SK-N-SH (cell line): ENCODE data around the gene FBXW11. TPM values are rescaled to one million over a fixed set of nuclear protein-coding genes. Genes with fewer than 3 reads are reported as not detected.

ENCODE experiments used
- CTCF ChIA-PET: fragments of 300-600, 350-600 bp; formaldehyde crosslinking; extraction: SDS; loops from one replicate; lab custom pipeline; 2021; lab: Yijun Ruan, JAX
- POLR2A ChIA-PET: fragments of 350-600 bp; sonication (Branson Sonifier 250); formaldehyde crosslinking; extraction: SDS; loops from one replicate; lab custom pipeline; 2020; ENCODE audit warnings: antibody characterized with exemption, inconsistent platforms; lab: Yijun Ruan, JAX
- DNase-seq: peaks from one replicate; pipeline ENCODE4 v3.0.0; 2012
- H2AFZ ChIP-seq: fragments of 200-600 bp; sonication (generic); 2 replicates; pipeline ENCODE4 v1.8.1; 2016; ENCODE audit warnings: antibody characterized with exemption, mild to moderate bottlenecking, low read depth
- H3F3A ChIP-seq: fragments of 200-600 bp; sonication (generic); replicated peaks from 2 replicates; pipeline ENCODE3; 2016; ENCODE audit warnings: antibody characterized with exemption, mild to moderate bottlenecking; ENCODE audit not compliant: insufficient read depth
- H3K27ac ChIP-seq, 2 experiments: fragments of 200-500 bp in 1 of 2; fragments of 200-600 bp in 1 of 2; sonication (Bioruptor generic) in 1 of 2; sonication (generic), shearing (Covaris generic) in 1 of 2; 2 replicates each; pipeline versions ENCODE4 v1.5.1 to v1.6.1; 2014 to 2016; ENCODE audit warnings: low read depth in 2 of 2, inconsistent platforms in 1 of 2, low read length in 1 of 2, mild to moderate bottlenecking in 1 of 2, mixed read lengths in 1 of 2
- H3K27me3 ChIP-seq: fragments of 200-600 bp; sonication (generic), shearing (Covaris generic); 2 replicates; pipeline ENCODE4 v1.6.1; 2016; ENCODE audit warnings: mixed run types; ENCODE audit not compliant: insufficient read depth
- H3K36me3 ChIP-seq, 2 experiments: fragments of 200-500 bp in 1 of 2; fragments of 200-600 bp in 1 of 2; sonication (Bioruptor generic) in 1 of 2; sonication (generic) in 1 of 2; replicated peaks in 1 of 2; 2 replicates each; pipeline versions ENCODE3 to v1.5.1; 2014 to 2016; ENCODE audit warnings: low read length in 1 of 2, mild to moderate bottlenecking in 1 of 2; ENCODE audit not compliant: insufficient read depth in 2 of 2, control insufficient read depth in 1 of 2
- H3K4me1 ChIP-seq, 2 experiments: fragments of 200-500 bp in 1 of 2; fragments of 200-600 bp in 1 of 2; sonication (Bioruptor generic) in 1 of 2; sonication (generic), shearing (Covaris generic) in 1 of 2; 2 replicates each; pipeline versions ENCODE4 v1.5.1 to v1.6.1; 2014 to 2016; ENCODE audit warnings: low read depth in 1 of 2, low read length in 1 of 2, mixed run types in 1 of 2; ENCODE audit not compliant: insufficient read depth in 2 of 2, control insufficient read depth in 1 of 2
- H3K4me2 ChIP-seq: fragments of 200-600 bp; sonication (generic), shearing (Covaris generic); 2 replicates; pipeline ENCODE4 v1.6.1; 2017; ENCODE audit warnings: mixed run types
- H3K4me3 ChIP-seq, 2 experiments: fragments of 200-500 bp in 1 of 2; fragments of 200-600 bp in 1 of 2; sonication (Bioruptor generic) in 1 of 2; sonication (generic), shearing (Covaris generic) in 1 of 2; 2 replicates each; pipeline versions ENCODE4 v1.5.1 to v1.8.1; 2014 to 2016; ENCODE audit warnings: low read depth in 2 of 2, inconsistent platforms in 1 of 2, low read length in 1 of 2, mild to moderate bottlenecking in 1 of 2, mixed read lengths in 1 of 2, moderate library complexity in 1 of 2
- H3K79me2 ChIP-seq: fragments of 200-600 bp; sonication (generic); 2 replicates; pipeline ENCODE4 v1.8.1; 2017; ENCODE audit warnings: mild to moderate bottlenecking; ENCODE audit not compliant: insufficient read depth
- H3K9ac ChIP-seq: fragments of 200-600 bp; sonication (generic); 2 replicates; pipeline ENCODE4 v1.6.1; 2017; ENCODE audit warnings: mixed run types
- H3K9me2 ChIP-seq: fragments of 200-600 bp; sonication (generic); 2 replicates; pipeline ENCODE4 v1.6.1; 2017; ENCODE audit warnings: mixed run types
- H3K9me3 ChIP-seq: fragments of 200-600 bp; sonication (generic); 2 replicates; pipeline ENCODE4 v1.6.1; 2017; ENCODE audit warnings: mixed run types, mild to moderate bottlenecking, moderate library complexity
- H4K20me1 ChIP-seq: fragments of 200-600 bp; sonication (generic); 2 replicates; pipeline ENCODE4 v1.6.1; 2017; ENCODE audit warnings: mild to moderate bottlenecking, mixed run types; ENCODE audit not compliant: insufficient read depth
- CHD2 ChIP-seq: fragments of 150-350 bp; IDR thresholded peaks from 2 replicates; pipeline ENCODE4 v1.6.1; 2018; ENCODE audit warnings: low read length; ENCODE audit not compliant: partially characterized antibody
- CTCF ChIP-seq: fragments of 200-600 bp; sonication (generic); IDR thresholded peaks from 2 replicates; pipeline ENCODE4 v1.6.1; 2017; ENCODE audit warnings: antibody characterized with exemption, mild to moderate bottlenecking, moderate library complexity
- EP300 ChIP-seq, 2 experiments: IDR thresholded peaks; 2 replicates each; pipeline versions ENCODE4 v1.4.0 to v1.6.1; 2012; ENCODE audit warnings: borderline replicate concordance in 1 of 2, low read depth in 1 of 2, low read length in 1 of 2
- GABPA ChIP-seq: IDR thresholded peaks from 2 replicates; pipeline ENCODE4 v1.4.0; 2012; ENCODE audit warnings: low read depth, mild to moderate bottlenecking
- GATA2 ChIP-seq: sonication (generic); formaldehyde crosslinking; IDR thresholded peaks from 2 replicates; pipeline ENCODE4 v1.5.0; 2020; ENCODE audit warnings: mild to moderate bottlenecking, missing genetic modification reagents
- MEF2A ChIP-seq: IDR thresholded peaks from 2 replicates; pipeline ENCODE4 v1.4.0; 2012; ENCODE audit warnings: low read depth, borderline replicate concordance
- MXI1 ChIP-seq: IDR thresholded peaks from 2 replicates; pipeline ENCODE4 v1.6.1; 2012; ENCODE audit warnings: mild to moderate bottlenecking, low read depth, low read length, improper control_type of control experiment
- NRF1 ChIP-seq: IDR thresholded peaks from 2 replicates; pipeline ENCODE4 v1.6.1; 2012; ENCODE audit warnings: low read depth, mild to moderate bottlenecking, low read length
- RAD21 ChIP-seq: IDR thresholded peaks from 2 replicates; pipeline ENCODE4 v1.6.1; 2012; ENCODE audit warnings: mild to moderate bottlenecking, low read length
- RCOR1 ChIP-seq: fragments of 150-350 bp; IDR thresholded peaks from 2 replicates; pipeline ENCODE4 v1.6.1; 2017; ENCODE audit warnings: antibody characterized with exemption, low read length
- RFX5 ChIP-seq: IDR thresholded peaks from 2 replicates; pipeline ENCODE4 v1.6.1; 2012; ENCODE audit warnings: mild to moderate bottlenecking, improper control_type of control experiment, low read length
- TAF1 ChIP-seq: IDR thresholded peaks from 2 replicates; pipeline ENCODE4 v1.6.1; 2012; ENCODE audit warnings: low read depth, mild to moderate bottlenecking, low read length, moderate library complexity, borderline replicate concordance
- TCF12 ChIP-seq: IDR thresholded peaks from 2 replicates; pipeline ENCODE4 v1.4.0; 2012
- TEAD4 ChIP-seq: IDR thresholded peaks from 2 replicates; pipeline ENCODE4 v1.4.0; 2012; ENCODE audit warnings: mild to moderate bottlenecking, borderline replicate concordance; ENCODE audit not compliant: insufficient read depth
- WGBS: methylation state at CpG from one replicate; pipeline ENCODE4 v1.1.6; 2017; ENCODE audit warnings: low lambda C conversion rate; 5-methylcytosine and 5-hydroxymethylcytosine counted together
- polyA plus RNA-seq, 3 experiments: library from polyadenylated mRNA; depleted of rRNA; stranded (reverse); fragments of >200 nt; gene quantifications; 2 replicates each; pipeline ENCODE4 v1.2.3, GENCODE V29; 2012
- TF ChIP-seq, protein P1 (sequence below): IDR thresholded peaks from 2 replicates; pipeline ENCODE4 v1.6.1; 2012; ENCODE audit warnings: mild to moderate bottlenecking, low read depth, low read length, moderate library complexity

Gene FBXW11
- polyA plus RNA-seq, 1 of the 3 experiments (the other 2 are of a cell fraction): 37.5 TPM

DNA sequence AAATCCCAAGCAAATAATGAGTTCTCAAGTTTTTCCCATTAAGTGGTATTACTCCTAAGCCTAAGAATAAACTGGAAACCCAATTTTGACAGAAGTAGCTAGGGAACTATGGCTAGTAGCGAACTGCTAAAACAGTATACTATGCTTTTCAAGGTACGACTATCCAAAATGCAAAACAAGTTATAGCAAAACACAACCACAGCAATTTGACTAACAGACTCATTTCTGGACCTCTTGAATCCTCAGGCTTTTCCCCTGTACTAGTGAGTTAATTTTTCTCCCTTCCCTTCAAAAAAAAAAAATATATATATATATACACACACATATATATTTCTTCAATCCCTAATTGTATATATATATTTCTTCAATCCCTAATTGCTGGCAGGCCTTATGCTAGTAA, 7.3 kb downstream of the FBXW11 start:
- no peak overlapping the region for H3K9ac ChIP-seq
- H3F3A ChIP-seq: peaks cover 6% of the 10 kb centered on the region
- no peak overlapping the region for H3K4me3 ChIP-seq
- H3K79me2 ChIP-seq: peaks cover 100% of the 10 kb centered on the region
- H3K9me3 ChIP-seq: no peaks in the 10 kb centered on the region
- 94% methylated on average over 2 of the region's 2 CpGs for WGBS
- no peak for DNase-seq
- peaks cover 97% of the 10 kb centered on the region for H4K20me1 ChIP-seq
- no peaks in the 10 kb centered on the region for H3K9me2 ChIP-seq
- H3K27ac ChIP-seq: no peak overlapping the region
- peaks cover 11 to 13% of the 10 kb centered on the region in 2 experiments for H3K4me1 ChIP-seq
- H3K36me3 ChIP-seq: peaks cover 11 to 12% of the 10 kb centered on the region in 2 experiments
- ChIA-PET POLR2A (interaction anchor here (0.6 kb wide), 1 partner anchor 190 kb away, joined by 4 read pairs; no protein-coding TSS in a partner anchor), CTCF (interaction anchor here (1.0 to 1.9 kb wide), 2 partner anchors 87 to 581 kb away, joined by 4 to 6 read pairs; no protein-coding TSS in a partner anchor)
- no peak overlapping the region for H2AFZ ChIP-seq
- no peak overlapping the region for H3K4me2 ChIP-seq
- TF ChIP-seq MEF2A (no peak), GABPA (no peak), RFX5 (no peak), RCOR1 (no peak), TCF12 (no peak)
- H3K27me3 ChIP-seq: no peaks in the 10 kb centered on the region

DNA sequence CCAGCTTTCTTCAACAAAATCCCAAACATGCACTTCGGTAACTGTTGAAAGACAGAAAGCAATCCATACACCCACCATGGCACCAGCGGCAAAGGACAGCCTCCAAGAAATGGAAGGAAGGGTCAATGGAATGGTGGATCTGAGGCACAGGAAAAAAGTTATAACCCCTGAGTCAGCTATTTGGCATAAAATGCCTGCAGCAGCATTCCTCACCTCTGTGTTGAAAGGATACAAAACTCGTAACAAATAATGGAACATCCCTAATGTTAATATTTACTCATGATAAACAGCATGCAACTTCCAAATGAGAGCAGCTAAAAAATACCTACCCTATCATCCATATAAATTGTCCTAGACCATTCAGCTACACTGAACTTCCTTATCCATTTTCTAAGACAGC, 9.4 kb downstream of the FBXW11 start:
- Histone ChIP-seq H3K27me3 (no peaks in the 10 kb centered on the region), H3K4me2 (no peak overlapping the region), H3K27ac (no peak overlapping the region), H3K36me3 (peaks cover 15 to 22% of the 10 kb centered on the region in 2 experiments), H3K9me2 (no peaks in the 10 kb centered on the region), H3K9me3 (no peaks in the 10 kb centered on the region), H3F3A (no peaks in the 10 kb centered on the region), H2AFZ (no peak overlapping the region), H4K20me1 (peaks cover 87% of the 10 kb centered on the region), H3K4me3 (no peak overlapping the region), H3K79me2 (peaks cover 100% of the 10 kb centered on the region), H3K4me1 (no peaks in the 10 kb centered on the region; a peak in 1 of 4 replicates), H3K9ac (no peak overlapping the region)
- 88% methylated on average over 3 of the region's 3 CpGs for WGBS
- ChIA-PET CTCF (interaction anchor here (0.6 to 1.9 kb wide), 5 partner anchors 9 to 579 kb away, joined by 3 to 6 read pairs (median 3); no protein-coding TSS in a partner anchor), POLR2A (no interaction called here)
- TF ChIP-seq EP300 (IDR thresholded peaks at IDR 0.05; ENCODE audit: borderline replicate concordance in 1 of 2, low read depth in 1 of 2, low read length in 1 of 2) (no peak), TAF1 (no peak), GATA2 (CRISPR knock-in tag) (no peak), CHD2 (no peak), RCOR1 (no peak), MXI1 (no peak), RAD21 (no peak), TEAD4 (no peak)
- no peak for DNase-seq

DNA sequence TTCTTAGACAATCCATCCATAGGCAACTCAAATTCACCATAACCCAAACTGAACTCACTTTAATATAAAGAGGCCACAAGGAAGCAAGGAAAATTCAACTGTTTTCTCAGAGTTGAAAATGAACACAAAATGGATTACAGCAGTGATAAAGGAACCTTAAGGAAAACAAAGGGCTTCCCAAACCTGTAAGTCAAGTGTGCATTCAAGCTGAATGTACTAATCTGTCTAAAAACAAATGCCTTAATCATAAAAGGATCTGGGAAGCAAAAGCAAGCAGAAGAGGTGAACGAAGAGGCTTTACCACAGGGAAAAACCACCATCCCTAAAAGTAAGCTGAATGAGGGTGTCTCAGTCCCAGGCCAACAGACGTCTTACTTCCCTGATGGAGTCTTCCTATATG, 13.6 kb downstream of the FBXW11 start:
- H3K9me2 ChIP-seq: no peaks in the 10 kb centered on the region
- no peaks in the 10 kb centered on the region for H3K9me3 ChIP-seq
- WGBS: 100% methylated on average over 2 of the region's 2 CpGs
- H3F3A ChIP-seq: peaks cover 8% of the 10 kb centered on the region
- H3K9ac ChIP-seq: no peak overlapping the region
- H3K36me3 ChIP-seq: peaks cover 12 to 28% of the 10 kb centered on the region in 2 experiments
- H3K27ac ChIP-seq: no peak overlapping the region
- peaks cover 0 to 12% of the 10 kb centered on the region in 2 experiments; a peak in 2 of 4 replicates for H3K4me1 ChIP-seq
- no peak for DNase-seq
- H3K27me3 ChIP-seq: no peaks in the 10 kb centered on the region
- ChIA-PET CTCF (no interaction called here), POLR2A (interaction anchor here (1.1 kb wide), 1 partner anchor 14 kb away, joined by 3 read pairs; no protein-coding TSS in a partner anchor)
- H2AFZ ChIP-seq: no peak overlapping the region
- H3K4me3 ChIP-seq: no peak overlapping the region
- H3K79me2 ChIP-seq: peaks cover 100% of the 10 kb centered on the region
- peaks cover 87% of the 10 kb centered on the region for H4K20me1 ChIP-seq
- H3K4me2 ChIP-seq: no peak overlapping the region
- no peak for TF ChIP-seq TAF1
- no peak for TF ChIP-seq TCF12
- TF ChIP-seq CHD2: no peak
- TF ChIP-seq, protein P1, sequence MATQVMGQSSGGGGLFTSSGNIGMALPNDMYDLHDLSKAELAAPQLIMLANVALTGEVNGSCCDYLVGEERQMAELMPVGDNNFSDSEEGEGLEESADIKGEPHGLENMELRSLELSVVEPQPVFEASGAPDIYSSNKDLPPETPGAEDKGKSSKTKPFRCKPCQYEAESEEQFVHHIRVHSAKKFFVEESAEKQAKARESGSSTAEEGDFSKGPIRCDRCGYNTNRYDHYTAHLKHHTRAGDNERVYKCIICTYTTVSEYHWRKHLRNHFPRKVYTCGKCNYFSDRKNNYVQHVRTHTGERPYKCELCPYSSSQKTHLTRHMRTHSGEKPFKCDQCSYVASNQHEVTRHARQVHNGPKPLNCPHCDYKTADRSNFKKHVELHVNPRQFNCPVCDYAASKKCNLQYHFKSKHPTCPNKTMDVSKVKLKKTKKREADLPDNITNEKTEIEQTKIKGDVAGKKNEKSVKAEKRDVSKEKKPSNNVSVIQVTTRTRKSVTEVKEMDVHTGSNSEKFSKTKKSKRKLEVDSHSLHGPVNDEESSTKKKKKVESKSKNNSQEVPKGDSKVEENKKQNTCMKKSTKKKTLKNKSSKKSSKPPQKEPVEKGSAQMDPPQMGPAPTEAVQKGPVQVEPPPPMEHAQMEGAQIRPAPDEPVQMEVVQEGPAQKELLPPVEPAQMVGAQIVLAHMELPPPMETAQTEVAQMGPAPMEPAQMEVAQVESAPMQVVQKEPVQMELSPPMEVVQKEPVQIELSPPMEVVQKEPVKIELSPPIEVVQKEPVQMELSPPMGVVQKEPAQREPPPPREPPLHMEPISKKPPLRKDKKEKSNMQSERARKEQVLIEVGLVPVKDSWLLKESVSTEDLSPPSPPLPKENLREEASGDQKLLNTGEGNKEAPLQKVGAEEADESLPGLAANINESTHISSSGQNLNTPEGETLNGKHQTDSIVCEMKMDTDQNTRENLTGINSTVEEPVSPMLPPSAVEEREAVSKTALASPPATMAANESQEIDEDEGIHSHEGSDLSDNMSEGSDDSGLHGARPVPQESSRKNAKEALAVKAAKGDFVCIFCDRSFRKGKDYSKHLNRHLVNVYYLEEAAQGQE: no peak
- TF ChIP-seq NRF1: no peak
- TF ChIP-seq CTCF: no peak
- no peak for TF ChIP-seq MEF2A
